HG03521 (cell line): Measurements from ENCODE around the gene LIN37.

Source experiments
- ATAC-seq: cut with Tn5 transposase; IDR thresholded peaks from one replicate; pipeline ENCODE4 v1.9.1; 2021; ENCODE audit warnings: mild to moderate bottlenecking, moderate library complexity; ENCODE audit not compliant: unreplicated experiment

Gene LIN37, protein sequence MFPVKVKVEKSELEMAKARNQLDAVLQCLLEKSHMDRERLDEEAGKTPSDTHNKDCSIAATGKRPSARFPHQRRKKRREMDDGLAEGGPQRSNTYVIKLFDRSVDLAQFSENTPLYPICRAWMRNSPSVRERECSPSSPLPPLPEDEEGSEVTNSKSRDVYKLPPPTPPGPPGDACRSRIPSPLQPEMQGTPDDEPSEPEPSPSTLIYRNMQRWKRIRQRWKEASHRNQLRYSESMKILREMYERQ

DNA sequence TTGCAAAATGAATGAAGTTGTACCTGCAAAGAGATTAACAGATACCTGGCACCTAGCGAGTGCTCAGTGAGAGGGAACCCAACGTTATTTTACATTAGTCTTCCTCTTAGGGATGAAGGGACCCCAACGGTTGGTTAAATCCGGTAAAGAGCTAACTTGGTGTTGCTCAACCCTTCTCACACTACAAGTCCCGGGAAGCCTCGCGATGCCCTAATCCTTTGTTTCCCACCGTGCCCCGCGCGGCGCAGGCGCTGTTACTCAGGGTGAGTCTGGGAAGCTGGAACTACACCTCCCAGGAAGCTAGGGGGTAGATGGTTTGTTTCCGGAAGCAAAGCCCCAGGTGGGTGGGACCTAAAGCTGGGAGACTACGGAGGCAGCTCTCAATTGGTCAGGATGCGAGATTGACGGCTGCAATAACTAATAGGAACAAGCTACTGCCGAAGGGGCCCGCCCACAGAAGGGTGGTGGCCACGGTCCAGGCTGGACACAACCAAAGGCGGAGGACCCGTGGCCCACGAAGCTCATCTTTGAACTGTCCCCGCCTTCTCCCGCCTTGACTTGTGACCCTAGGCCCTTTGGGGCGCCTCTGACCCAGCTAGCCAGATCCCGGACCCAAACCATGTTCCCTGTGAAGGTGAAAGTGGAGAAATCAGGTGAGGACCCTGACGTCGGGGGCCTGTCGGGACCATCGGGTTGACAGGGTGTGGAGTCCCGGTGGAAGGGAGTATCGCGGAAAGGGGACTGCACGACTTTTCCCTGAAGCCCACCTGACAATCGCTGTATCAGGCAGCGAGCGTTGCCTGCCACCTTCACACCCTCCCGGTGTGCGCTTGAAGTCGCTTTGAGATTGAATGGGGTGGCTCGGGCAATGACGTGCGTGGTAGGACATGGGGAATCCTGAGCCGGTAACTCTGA lies at the start of gene LIN37:
LIN37 (plus strand) TSS at position 471 of the 915 bp plus-strand sequence; CDS start at position 620, 149 bp downstream.
- ATAC-seq, result peak; percentile 67

DNA sequence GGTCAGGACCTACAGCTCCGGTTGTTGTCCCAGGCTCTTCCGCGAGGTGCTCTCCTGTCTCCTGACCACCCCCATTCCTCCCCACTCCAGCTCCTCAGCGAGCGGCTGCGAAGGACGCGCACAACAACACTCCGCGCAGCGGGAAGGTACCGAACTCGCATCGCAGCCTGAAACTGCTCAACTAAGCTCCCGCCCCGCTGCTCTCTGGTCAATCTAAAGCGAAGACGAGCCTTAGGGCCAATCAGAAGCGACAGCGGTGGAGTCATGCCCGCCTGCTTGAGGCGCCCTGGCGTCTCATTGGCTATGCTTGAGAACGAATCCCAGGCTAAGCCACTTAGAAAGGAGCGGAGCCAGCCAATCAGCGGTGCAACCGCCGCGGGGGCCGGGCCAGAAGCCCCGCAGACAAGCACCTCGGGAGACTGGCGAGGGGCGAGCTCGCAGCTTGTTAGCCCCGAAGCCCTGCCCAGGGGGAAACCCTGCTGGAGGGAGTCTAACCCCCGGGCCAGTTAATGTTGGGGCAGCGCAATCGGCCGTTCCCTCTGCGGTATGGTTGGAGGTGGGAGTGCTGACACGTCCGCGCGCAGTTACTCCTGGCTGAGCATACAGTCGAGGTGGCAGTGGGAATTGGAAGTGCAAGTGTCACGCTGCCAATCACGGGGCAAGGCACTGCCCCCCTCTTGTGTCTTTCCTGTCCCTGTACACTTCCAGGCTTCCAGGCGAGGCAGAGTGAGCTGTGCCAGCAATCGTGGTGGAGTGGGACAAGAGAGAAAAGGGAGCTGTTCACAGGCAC lies 46.0 kb upstream of the LIN37 start:
- ATAC-seq, result peak; percentile 97

DNA sequence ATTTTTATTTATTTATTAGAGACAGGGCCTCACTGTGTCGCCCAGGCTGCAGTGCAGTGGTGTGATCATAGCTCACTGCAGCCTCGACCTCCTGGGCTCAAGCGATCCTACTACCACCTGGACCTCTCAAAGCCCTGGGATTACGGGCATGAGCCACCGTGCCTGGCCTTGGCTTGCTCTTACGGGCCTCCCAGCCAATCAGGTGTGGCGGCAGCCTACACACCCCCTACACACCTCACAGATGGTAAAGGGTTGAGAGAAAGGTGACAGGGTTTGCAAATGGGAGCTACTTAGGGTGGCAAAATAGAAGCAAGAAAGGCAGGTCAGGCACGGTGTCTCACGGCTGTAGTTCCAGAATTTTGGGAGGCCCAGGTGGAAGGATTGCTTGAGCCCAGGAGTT lies 45.0 kb upstream of the LIN37 start:
- no peak for ATAC-seq

DNA sequence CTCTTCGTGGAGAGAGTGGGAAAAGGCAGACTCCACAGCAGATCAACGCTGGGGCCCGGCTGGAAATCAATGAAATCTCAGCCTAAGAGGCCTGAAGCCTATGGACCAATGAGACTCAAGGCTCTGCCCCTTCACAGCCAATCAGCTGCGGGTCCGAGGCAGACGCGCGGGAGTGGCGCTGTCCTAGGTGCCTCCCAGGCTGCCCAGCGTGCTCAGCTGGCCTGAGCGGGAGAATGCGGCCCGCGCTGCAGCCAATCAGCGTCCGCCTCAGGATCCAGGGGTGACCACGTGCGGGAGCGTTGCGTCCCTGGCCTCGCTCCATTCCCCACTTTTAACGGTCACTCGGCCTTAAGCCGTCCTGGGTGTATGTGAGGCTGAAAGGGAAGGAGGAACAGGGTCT lies 44.2 kb upstream of the LIN37 start, which contains the start of gene ZBTB32:
ZBTB32 (plus strand) TSS at position 341 of the 400 bp plus-strand sequence. CDS start 10,069 bp downstream, outside the sequence.
- ATAC-seq, result no peak

DNA sequence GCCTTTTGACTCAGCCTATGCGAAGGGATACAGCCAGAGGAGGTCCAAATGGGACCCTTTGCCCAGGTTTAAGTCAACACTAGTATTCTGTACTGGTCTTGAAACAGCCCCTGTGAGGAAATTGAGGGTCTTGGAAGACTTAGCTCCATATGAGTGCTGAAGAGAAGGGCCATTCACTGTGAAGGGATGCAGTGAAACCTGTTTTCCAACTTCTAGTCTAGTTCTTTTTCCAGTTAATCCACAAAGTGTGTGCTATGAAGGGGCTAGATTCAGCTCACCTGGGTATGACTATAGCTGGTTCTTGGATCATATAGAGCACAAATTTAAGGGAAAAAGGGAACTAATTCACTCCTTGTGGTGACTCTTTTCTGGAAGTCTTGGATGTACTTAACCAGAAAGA lies 40.0 kb upstream of the LIN37 start:
- no peak for ATAC-seq

DNA sequence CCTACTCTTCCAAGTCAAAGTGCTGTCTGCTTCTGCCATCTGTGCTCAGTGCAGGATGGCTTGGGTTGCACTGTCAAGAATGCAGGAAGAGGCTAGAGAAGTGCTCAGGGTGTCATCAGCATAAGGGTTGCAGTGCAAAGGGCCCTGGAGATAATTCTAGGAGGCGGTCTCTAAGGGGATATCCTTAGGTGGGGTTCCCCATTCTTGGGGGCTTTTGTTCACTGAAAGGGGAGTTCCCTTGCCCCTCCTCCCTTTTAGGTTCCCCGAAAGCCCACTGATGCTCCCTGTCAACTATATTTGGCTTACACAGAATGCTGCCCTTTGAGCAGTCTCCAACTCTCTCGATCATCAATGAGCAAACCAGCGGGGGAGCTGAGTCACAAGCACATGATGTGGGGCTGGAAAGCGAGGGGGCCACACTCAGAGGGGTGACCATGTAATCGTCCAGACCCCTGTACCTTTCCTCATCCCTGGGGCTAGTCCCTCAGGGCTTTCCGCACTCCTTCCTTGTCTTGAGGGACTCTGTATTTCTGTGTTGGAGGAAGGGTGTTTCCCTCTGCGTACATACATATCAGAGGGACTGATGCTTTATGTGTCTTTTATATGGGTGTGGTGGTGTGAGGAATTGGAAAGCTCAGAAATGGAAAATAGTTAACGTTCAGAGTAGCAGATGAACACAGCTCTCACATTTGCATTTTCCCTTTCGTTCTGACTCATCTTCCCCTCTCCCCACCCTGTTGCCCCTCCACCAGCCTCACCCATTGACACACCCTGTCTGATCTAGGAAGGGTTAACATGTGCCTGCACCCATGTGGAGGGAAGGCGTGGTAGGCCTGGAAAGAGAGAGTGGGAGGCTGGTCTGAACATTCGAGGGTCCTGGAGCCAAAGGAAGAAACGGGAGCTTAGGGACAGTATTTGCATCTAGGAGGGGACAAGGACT lies 37.3 kb upstream of the LIN37 start:
- ATAC-seq, result no peak

DNA sequence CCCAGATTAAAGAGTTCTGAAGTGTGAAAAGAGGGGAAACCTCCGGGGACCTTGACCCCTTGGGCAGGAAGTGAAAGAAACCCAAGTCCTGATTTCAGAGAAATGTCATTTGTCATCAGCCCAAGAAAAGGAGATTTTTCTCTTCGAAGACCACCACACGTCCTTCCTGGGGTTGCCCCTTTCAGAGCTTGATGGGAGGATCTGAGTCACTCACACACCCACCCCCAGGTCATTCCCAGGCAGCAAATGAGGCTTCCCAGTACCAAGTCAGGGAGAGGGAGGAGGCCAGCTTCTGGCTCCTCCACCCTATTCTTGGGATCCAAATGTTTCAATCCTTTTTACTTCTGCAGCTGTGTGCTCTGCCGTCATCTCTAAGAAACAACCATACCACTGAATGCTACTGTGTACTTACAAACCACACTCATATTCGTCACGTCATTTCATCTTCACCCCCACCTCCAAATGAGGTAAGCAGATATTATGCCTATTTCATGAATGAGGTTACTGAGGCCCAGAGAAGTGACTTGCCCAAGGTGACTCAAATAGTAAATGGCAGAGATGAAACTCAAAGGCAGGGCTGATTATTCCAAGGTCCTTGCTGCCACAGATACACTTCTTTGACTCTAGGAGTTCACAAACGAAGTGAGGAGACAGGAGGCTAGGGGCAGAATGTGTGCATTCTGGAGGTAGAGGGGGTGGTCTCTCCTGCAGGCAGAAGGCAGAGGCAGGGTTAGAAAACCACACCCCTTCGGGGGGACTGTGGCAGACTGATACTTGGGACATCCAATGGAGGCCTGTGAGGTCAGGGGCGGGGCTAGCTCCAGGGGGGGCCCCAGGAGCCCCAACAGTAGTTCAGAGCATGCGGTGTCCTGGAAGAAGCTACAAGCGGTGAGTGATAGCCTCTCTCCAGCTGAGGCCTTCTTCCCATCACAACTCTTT lies 35.5 kb upstream of the LIN37 start:
- no peak for ATAC-seq

DNA sequence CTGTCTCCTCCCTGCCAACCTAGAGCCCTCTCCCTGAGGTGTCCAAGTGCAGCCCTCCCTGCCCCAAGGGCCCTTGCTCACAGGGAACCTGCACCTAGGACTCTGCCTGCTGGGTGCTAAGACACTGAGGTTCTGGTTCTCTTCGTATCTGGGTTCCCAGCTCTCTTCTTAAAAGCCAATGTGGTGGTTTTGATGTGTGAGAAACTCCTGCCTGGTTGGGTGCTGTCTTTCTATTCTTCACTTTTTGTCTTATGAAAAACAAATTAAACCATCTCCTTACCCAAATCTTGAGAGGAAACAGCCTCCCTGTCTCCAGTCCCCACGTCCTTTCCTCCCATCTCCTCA lies 34.9 kb upstream of the LIN37 start:
- no peak for ATAC-seq

DNA sequence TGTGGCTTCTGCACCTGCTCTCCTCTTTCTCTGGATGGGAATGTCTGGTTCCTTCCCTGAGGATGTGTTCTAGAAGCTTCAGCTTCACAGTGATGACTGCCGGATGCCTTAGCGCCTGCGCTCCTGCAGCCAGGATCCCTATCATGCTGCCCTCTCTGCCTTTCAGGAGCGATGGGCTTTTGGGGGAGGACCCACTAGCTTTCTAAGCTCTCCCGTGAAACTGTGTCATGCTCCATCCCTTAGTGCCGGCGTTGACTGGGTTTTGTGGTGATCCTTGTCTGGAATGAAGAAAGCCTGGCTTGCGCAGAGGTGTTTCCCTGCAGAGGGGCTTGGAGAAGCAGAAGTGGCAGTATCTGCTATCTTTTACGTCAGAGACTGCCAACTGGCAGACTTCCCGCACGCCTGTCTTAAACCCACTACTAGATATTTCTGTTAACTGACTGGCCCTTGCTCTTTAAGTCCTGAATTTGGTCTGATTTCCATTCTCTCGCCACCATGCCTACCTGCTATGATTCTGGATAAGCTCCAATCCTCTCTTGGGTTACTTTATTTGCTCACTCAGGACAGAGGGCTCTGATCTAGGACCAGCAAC lies 34.4 kb upstream of the LIN37 start:
- no peak for ATAC-seq

DNA sequence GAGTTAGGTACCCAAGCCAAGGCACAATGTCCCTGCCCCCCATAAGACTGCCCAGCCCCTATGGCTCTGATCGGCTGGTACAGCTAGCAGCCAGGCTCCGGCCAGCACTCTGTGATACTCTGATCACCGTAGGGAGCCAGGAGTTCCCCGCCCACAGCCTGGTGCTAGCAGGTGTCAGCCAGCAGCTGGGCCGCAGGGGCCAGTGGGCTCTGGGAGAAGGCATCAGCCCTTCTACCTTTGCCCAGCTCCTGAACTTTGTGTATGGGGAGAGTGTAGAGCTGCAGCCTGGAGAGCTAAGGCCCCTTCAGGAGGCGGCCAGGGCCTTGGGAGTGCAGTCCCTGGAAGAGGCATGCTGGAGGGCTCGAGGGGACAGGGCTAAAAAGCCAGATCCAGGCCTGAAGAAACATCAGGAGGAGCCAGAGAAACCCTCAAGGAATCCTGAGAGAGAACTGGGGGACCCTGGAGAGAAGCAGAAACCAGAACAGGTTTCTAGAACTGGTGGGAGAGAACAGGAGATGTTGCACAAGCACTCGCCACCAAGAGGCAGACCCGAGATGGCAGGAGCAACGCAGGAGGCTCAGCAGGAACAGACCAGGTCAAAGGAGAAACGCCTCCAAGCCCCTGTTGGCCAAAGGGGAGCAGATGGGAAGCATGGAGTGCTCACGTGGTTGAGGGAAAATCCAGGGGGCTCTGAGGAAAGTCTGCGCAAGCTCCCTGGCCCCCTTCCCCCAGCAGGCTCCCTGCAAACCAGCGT lies 33.6 kb upstream of the LIN37 start:
- ATAC-seq, result no peak

DNA sequence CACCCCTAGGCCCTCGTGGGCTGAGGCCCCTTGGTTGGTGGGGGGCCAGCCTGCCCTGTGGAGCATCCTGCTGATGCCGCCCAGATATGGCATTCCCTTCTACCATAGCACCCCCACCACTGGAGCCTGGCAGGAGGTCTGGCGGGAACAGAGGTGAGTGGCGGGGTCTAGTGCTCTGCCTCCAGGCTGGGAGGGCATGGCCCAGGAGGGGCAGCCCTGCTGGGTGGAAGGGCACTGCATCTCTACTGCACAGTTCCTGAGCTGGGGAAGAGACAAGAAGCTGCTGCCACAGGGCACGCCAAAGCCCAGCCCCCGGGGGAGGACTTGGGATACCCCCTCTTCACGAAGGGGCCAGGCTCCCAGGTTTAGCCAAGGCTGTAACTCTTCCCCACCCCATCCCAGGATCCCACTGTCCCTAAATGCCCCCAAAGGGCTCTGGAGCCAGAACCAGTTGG lies 33.0 kb upstream of the LIN37 start:
- ATAC-seq, result no peak

DNA sequence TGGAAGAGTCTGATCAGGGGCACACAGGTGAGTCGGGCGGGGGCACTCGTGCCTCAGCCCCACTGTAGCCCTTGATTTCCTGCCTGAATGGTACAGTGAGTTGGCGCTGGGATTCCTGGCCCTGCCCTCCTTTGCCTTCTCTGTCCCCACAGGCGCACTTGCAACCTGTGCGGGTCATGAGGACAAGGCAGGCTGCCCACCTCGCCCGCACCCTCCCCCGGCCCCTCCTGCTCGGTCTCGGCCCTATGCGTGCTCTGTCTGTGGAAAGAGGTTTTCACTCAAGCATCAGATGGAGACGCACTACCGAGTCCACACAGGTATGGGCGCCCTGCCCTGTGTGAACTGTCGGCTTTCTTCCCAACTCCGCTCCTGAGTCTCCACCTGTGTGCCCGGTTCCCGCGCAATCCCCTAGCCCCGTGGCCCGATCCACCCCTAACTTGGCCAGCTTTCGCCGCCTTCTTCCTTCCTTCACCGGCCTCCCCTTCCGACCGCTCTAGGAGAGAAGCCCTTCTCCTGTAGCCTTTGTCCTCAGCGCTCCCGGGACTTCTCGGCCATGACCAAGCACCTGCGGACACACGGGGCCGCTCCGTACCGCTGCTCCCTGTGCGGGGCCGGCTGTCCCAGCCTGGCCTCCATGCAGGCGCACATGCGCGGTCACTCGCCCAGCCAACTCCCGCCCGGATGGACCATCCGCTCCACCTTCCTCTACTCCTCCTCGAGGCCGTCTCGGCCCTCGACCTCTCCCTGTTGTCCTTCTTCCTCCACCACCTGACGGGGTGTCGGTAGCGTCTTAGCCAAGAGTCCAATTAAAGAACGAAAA lies 32.2 kb upstream of the LIN37 start:
- no peak for ATAC-seq

DNA sequence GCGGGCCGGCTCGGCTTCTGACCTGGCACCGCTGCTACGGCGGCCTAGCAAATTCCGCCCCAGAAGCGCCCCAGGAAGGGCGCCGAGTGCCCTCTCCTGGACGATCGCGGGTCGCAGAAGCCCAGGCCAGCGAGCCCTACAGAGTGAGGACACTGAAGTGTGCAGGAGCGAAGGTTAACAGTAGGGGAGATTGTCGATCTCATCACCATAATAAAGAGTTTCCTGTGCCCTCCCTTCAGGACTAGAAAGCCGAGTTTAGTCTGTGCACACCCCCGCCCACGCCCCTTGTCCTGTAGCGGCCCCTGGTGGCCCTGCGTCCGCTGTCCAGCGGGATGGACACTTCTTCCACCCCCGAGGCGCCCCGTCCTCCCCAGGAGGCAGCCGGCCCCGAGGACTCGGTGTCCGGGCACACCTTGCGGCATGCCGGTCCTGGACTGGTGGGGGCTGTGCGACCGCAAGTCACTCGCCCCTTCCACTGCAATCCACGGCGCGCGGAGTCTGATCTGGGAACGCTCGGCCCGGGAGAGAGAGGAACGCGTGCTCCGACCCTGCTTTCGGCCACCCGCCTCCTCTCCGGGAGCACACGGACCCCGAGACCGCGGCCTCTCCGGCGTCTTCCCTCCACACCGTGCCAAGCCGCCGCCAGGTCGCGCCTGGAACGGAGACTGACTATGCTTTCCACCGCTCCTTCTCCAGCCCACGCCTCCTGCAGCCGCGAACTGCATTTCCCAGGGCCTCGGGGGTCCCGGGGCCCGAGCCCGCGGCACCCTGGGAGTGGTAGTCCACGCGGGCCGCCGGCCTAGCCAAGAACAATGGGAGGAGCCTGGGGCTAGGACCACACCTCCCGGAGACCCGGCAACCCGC lies 31.3 kb upstream of the LIN37 start:
- ATAC-seq, result peak; percentile 62

DNA sequence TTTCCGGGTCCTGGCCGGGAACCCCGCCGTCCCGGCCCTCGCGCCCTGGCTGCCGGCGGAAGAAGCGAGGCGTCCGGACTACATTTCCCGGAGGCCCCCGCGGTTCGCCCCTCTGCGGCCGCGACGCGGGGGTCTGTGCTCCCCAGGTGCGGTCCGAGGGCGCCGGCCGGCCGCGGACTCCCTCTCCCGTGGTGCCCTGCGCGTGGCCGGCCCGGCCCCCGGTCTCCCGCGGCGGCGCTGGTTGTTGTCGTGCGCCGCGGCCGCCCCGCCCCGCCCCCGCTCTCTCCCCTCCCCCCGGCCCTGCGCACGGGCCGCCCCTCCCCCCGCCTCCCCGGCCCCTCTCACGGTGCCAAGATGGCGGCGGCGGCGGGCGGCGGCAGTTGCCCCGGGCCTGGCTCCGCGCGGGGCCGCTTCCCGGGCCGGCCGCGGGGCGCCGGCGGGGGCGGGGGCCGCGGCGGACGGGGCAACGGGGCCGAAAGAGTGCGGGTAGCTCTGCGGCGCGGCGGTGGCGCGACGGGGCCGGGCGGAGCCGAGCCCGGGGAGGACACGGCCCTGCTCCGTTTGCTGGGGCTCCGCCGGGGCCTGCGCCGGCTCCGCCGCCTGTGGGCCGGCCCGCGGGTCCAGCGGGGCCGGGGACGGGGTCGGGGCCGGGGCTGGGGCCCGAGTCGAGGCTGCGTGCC lies 30.6 kb upstream of the LIN37 start, which contains the start of gene KMT2B:
KMT2B (plus strand) TSS at position 339 of the 680 bp plus-strand sequence; CDS start at position 355, 16 bp downstream.
- ATAC-seq, result peak; percentile 47

DNA sequence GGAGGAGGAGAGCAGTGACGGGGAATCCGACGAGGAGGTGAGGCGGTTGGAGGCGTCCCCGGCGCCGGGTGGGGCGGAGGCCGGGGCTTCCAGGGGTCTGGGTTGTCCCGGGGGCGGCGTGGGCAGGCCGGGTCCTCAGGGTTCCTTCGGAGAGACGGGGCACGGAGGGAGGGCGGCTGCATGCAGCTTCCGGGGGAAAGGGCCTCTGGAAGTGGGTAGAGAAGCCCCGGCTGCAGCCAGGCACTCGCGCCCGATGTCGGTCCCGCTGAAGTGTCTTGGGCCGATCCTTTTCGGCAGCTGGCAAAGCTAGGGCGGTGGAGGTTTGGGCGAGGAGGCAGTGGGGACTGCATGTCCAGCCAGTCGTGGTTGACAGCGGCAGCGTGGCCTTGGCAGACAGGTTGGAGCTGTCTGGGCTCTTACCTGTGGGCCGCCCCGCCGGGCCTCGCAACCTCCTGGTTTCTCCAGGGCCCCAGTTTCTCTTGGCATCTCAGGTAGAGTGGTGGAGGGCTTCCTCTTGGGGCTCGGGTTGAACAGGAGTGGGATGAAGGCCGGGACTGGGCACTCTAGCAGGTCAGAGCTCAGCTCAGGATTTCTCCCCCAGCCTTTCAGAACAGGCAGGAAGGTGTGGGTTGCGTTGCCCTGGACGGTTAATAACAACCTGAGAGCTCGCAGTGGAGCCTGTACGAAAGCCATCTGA lies 29.9 kb upstream of the LIN37 start:
- ATAC-seq, result peak; percentile 9
